ENCODE measurements around the gene ZBED1.

DNA sequence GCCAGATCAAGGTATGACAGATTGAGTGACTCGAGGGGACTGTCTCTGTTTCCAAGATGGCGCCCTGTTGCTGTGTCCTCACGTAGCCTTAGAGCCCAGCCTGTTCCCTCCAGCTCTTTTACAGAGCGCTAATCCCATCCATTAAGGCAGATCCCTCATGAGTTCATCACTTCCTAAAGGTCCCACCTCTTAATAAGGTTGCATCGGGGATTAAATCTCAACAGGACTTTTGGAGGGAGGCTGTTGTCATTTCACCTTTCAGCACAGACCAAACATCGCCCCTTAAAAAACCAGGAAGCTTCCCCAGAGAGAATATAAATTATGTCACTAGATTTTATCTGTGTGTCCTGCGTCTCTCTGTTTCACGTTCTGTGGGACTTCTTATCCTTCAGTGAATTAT is 32.6 kb upstream of the ZBED1 start:
- TF ChIP-seq SUZ12 (IDR thresholded peaks at IDR 0.05; ENCODE audit: extremely low read depth, insufficient read depth, insufficient read length) (no peak), YY1 (IDR thresholded peaks at IDR 0.05; ENCODE audit: insufficient read depth, insufficient read length) (no peak)
